Natural killer cell (primary cell): ENCODE measurements around the gene C1QTNF5. TPM values are rescaled to one million over a fixed set of nuclear protein-coding genes. Genes with fewer than 3 reads are reported as not detected.

ENCODE experiments used
- ATAC-seq, 3 donors: fragments of 150-1000 bp in 2 of 3; fragments of 200-7000 bp in 1 of 3; cut with Tn5 transposase; 1 replicate in 1 of 3; 2 replicates in 2 of 3; pipeline ENCODE4 v1.10.0; 2021; ENCODE audit warnings: mild to moderate bottlenecking in 2 of 3, moderate library complexity in 2 of 3
- DNase-seq, 2 donors: peaks; one replicate each; pipeline versions ENCODE4 v3.0.0 to v3.0.0-alpha.2; 2013 to 2021; ENCODE audit warnings: mixed read lengths in 1 of 2
- H3K27ac ChIP-seq: one replicate; pipeline ENCODE4 v1.5.1; 2013; ENCODE audit warnings: mild to moderate bottlenecking, low read length
- H3K27me3 ChIP-seq: one replicate; pipeline ENCODE4 v1.6.1; 2013; ENCODE audit warnings: low read length; ENCODE audit not compliant: control insufficient read depth, insufficient read depth
- H3K36me3 ChIP-seq: one replicate; pipeline ENCODE4 v1.6.1; 2013; ENCODE audit warnings: low read length; ENCODE audit not compliant: control insufficient read depth, insufficient read depth
- H3K4me1 ChIP-seq: one replicate; pipeline ENCODE4 v1.6.1; 2013; ENCODE audit warnings: low read length; ENCODE audit not compliant: control insufficient read depth, insufficient read depth
- H3K4me3 ChIP-seq: one replicate; pipeline ENCODE4 v1.5.1; 2013; ENCODE audit warnings: low read length
- H3K9me3 ChIP-seq: one replicate; pipeline ENCODE4 v1.6.1; 2013; ENCODE audit warnings: low read length; ENCODE audit not compliant: control insufficient read depth, insufficient read depth
- H3K27ac Mint-ChIP-seq, 2 donors: one replicate each; pipeline ENCODE4 v1.8.0; 2022; ENCODE audit warnings: mild to moderate bottlenecking in 2 of 2, mixed read lengths in 2 of 2, moderate library complexity in 1 of 2
- H3K27me3 Mint-ChIP-seq, 2 donors: one replicate each; pipeline ENCODE4 v1.8.0; 2022; ENCODE audit warnings: low read depth in 2 of 2, mixed read lengths in 2 of 2
- H3K36me3 Mint-ChIP-seq: one replicate; pipeline ENCODE4 v1.8.0; 2022; ENCODE audit warnings: mixed read lengths
- H3K4me1 Mint-ChIP-seq, 2 donors: one replicate each; pipeline ENCODE4 v1.8.0; 2022; ENCODE audit warnings: mixed read lengths in 2 of 2
- H3K4me3 Mint-ChIP-seq: one replicate; pipeline ENCODE4 v1.8.0; 2022; ENCODE audit warnings: mild to moderate bottlenecking, moderate library complexity, mixed read lengths
- H3K9me3 Mint-ChIP-seq, 2 donors: one replicate each; pipeline ENCODE4 v1.8.0; 2022; ENCODE audit warnings: mixed read lengths in 2 of 2
- CTCF ChIP-seq: fragments of 200-600 bp; IDR thresholded peaks from one replicate; pipeline ENCODE4 v1.8.0; 2022; ENCODE audit warnings: antibody characterized with exemption
- WGBS: methylation state at CpG from one replicate; pipeline ENCODE4 v1.1.7; 2013; ENCODE audit warnings: missing lambda C conversion rate; ENCODE audit not compliant: insufficient coverage; 5-methylcytosine and 5-hydroxymethylcytosine counted together
- intact Hi-C: fragments of 100-400 bp; cut with micrococcal nuclease; formaldehyde crosslinking; loops from one replicate; pipeline ENCODE4 v1.14.2; 2022
- total RNA-seq, 4 donors: library from RNA; stranded (reverse); fragments of 120-200 nt in 1 of 4; gene quantifications; one replicate each; pipeline versions ENCODE4 v1.2.3 to v1.2.4, GENCODE V29; 2013 to 2022

The C1QTNF5 gene
- total RNA-seq, 3 donors from 2014 or later (not counting 1 experiment from before 2014, with no cell fraction given), result not detected

GRCh38 chr11:119336744-119337469 is 3.8 kb downstream of the C1QTNF5 start:
- Histone ChIP-seq H3K4me3 (no peak overlapping the region), H3K27me3 (peaks cover 20% of the 10 kb centered on the region), H3K9me3 (no peaks in the 10 kb centered on the region), H3K36me3 (no peaks in the 10 kb centered on the region), H3K4me1 (peaks cover 38% of the 10 kb centered on the region), H3K27ac (no peak overlapping the region)
- Mint-ChIP-seq H3K27ac (peak overlapping the region in 1 of 2 donors; percentile 73), H3K4me3 (peak overlapping the region; percentile 68), H3K4me1 (peaks cover 15 to 55% of the 10 kb centered on the region in 2 donors), H3K9me3 (no peaks in the 10 kb centered on the region), H3K36me3 (no peaks in the 10 kb centered on the region), H3K27me3 (peaks cover 14 to 21% of the 10 kb centered on the region in 2 donors)
- ATAC-seq, result no peak
- intact Hi-C loops, result no loop called here
- 93% methylated on average over 9 of the region's 9 CpGs for WGBS
- no peak for DNase-seq
- TF ChIP-seq CTCF, result no peak

GRCh38 chr11:119335655-119336543 is 4.8 kb downstream of the C1QTNF5 start:
- peaks cover 31% of the 10 kb centered on the region for H3K4me1 ChIP-seq
- 93% methylated on average over 29 of the region's 30 CpGs for WGBS
- intact Hi-C loops, result no loop called here
- H3K27ac Mint-ChIP-seq, result peak overlapping the region; percentile 91 to 96
- H3K36me3 Mint-ChIP-seq, result no peaks in the 10 kb centered on the region
- peaks cover 14 to 17% of the 10 kb centered on the region in 2 donors for H3K27me3 Mint-ChIP-seq
- H3K9me3 Mint-ChIP-seq, result no peaks in the 10 kb centered on the region
- no peaks in the 10 kb centered on the region for H3K9me3 ChIP-seq
- H3K27me3 ChIP-seq, result peaks cover 13% of the 10 kb centered on the region
- ATAC-seq, result no peak
- no peak for DNase-seq
- no peak overlapping the region for H3K27ac ChIP-seq
- no peak overlapping the region for H3K4me3 ChIP-seq
- H3K4me3 Mint-ChIP-seq, result peak overlapping the region; percentile 100
- H3K36me3 ChIP-seq, result no peaks in the 10 kb centered on the region
- peaks cover 15 to 52% of the 10 kb centered on the region in 2 donors for H3K4me1 Mint-ChIP-seq
- no peak for TF ChIP-seq CTCF

GRCh38 chr11:119335091-119335654 is 5.5 kb downstream of the C1QTNF5 start:
- H3K9me3 ChIP-seq, result no peaks in the 10 kb centered on the region
- peak overlapping the region; percentile 91 to 96 for H3K27ac Mint-ChIP-seq
- no peaks in the 10 kb centered on the region for H3K36me3 ChIP-seq
- no peaks in the 10 kb centered on the region for H3K9me3 Mint-ChIP-seq
- peaks cover 18% of the 10 kb centered on the region in 2 donors for H3K27me3 Mint-ChIP-seq
- H3K36me3 Mint-ChIP-seq, result no peaks in the 10 kb centered on the region
- intact Hi-C loops, result no loop called here
- DNase-seq, result no peak
- H3K4me3 ChIP-seq, result peak overlapping the region; percentile 86
- H3K4me1 ChIP-seq, result peaks cover 25% of the 10 kb centered on the region
- H3K4me3 Mint-ChIP-seq, result peak overlapping the region; percentile 100
- H3K27ac ChIP-seq, result peak overlapping the region; percentile 62
- H3K27me3 ChIP-seq, result peaks cover 10% of the 10 kb centered on the region
- no peak for ATAC-seq
- no peak for TF ChIP-seq CTCF
- peaks cover 15 to 49% of the 10 kb centered on the region in 2 donors for H3K4me1 Mint-ChIP-seq
- WGBS, result 83% methylated on average over 15 of the region's 15 CpGs
